NB4 (cell line): Measurements from ENCODE around the gene ARSI.

Experiments
- DNase-seq: peaks from one replicate; pipeline ENCODE4 v3.0.0; 2010; ENCODE audit warnings: low read depth
- H3K4me3 ChIP-seq: one replicate; pipeline ENCODE4 v1.5.1; 2011; ENCODE audit warnings: mild to moderate bottlenecking, low read depth, low read length, moderate library complexity
- MYC ChIP-seq: IDR thresholded peaks from 2 replicates; pipeline ENCODE4 v1.6.1; 2011; ENCODE audit warnings: low read depth, low read length
- POLR2A ChIP-seq: IDR thresholded peaks from 2 replicates; pipeline ENCODE4 v1.6.1; 2011; ENCODE audit warnings: mild to moderate bottlenecking; ENCODE audit not compliant: insufficient read length; ENCODE audit errors: extremely low read depth
- TF ChIP-seq, protein P1 (sequence below): IDR thresholded peaks from 2 replicates; pipeline ENCODE4 v1.6.1; 2011; ENCODE audit warnings: low read depth, low read length
- TF ChIP-seq, protein P2 (sequence below): IDR thresholded peaks from one replicate; pipeline ENCODE4 v1.5.1; 2012; ENCODE audit warnings: low read depth, low read length

Gene ARSI

DNA sequence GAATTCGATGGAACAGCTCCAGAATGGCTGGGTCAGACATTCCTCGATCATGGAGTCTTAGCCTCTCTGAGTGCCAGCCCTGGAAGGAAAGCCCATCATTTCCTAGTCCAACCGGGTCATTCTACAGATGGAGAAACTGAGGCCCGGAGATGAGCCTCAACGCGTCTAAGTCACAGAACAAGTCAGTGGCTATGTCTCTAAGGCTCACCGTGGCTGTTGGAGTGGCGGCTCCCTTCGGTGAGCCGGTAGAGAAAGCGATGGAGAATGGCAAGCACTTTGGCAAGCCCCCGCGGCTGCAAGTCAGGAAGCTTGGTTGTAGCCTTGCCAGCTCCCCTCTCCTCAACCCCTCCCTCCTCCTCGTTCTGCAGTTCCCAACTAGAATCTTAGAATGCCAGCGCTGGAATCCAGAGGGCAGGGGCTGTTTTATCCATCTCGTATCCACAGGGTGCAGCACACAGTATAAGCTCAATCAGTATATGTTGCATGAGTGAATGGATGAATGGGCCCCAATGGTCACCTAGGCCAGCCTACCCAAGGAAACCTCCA lies 438 bp upstream of the ARSI start:
- H3K4me3 ChIP-seq, result no peak overlapping the region
- TF ChIP-seq, protein P1, sequence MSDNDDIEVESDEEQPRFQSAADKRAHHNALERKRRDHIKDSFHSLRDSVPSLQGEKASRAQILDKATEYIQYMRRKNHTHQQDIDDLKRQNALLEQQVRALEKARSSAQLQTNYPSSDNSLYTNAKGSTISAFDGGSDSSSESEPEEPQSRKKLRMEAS, result no peak
- TF ChIP-seq, protein P2, sequence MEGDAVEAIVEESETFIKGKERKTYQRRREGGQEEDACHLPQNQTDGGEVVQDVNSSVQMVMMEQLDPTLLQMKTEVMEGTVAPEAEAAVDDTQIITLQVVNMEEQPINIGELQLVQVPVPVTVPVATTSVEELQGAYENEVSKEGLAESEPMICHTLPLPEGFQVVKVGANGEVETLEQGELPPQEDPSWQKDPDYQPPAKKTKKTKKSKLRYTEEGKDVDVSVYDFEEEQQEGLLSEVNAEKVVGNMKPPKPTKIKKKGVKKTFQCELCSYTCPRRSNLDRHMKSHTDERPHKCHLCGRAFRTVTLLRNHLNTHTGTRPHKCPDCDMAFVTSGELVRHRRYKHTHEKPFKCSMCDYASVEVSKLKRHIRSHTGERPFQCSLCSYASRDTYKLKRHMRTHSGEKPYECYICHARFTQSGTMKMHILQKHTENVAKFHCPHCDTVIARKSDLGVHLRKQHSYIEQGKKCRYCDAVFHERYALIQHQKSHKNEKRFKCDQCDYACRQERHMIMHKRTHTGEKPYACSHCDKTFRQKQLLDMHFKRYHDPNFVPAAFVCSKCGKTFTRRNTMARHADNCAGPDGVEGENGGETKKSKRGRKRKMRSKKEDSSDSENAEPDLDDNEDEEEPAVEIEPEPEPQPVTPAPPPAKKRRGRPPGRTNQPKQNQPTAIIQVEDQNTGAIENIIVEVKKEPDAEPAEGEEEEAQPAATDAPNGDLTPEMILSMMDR, result no peak
- TF ChIP-seq POLR2A, result no peak
- no peak for TF ChIP-seq MYC
- no peak for DNase-seq

DNA sequence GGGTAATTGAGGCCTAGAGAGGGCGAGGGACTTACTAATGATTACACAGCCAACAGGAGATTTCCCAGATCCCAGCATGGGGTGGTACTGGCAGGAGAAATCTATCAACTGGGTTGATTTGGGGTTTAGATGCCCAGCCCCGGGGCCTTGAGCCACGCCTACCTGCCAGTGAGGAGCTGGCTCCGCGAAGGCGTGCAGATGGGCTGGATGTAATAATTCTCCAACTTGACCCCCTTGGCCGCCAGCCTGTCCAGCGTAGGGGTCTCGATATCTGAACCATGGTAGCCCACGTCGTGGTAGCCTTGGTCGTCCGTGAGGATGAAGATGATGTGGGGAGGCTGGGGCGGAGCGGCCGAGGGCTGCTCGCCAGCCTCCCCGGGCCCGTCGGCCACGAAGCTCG lies 804 bp downstream of the ARSI start:
- DNase-seq, result no peak
- TF ChIP-seq, protein P1, result no peak
- TF ChIP-seq, protein P2, result no peak
- TF ChIP-seq MYC (no peak), POLR2A (no peak)
- no peak overlapping the region for H3K4me3 ChIP-seq

DNA sequence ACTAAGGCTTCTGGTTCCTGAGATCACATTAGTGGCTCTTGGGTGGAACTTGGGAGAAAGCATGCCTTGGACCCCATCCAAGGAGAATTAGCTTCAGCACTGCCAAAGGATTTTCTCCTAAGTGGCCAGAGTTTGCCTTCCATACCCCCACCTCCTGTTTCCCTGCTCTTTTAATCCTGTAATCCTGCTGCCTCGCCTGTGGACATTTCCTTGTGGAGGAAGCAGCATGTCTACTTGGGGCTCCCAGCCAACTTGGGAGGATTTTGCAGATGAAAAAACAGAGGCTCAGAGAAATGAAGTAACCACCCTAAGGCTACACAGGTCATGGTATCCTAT lies 1.6 kb downstream of the ARSI start:
- TF ChIP-seq POLR2A (no peak), MYC (no peak)
- TF ChIP-seq, protein P2, result no peak
- TF ChIP-seq, protein P1, result no peak
- H3K4me3 ChIP-seq, result no peak overlapping the region
- DNase-seq, result no peak

DNA sequence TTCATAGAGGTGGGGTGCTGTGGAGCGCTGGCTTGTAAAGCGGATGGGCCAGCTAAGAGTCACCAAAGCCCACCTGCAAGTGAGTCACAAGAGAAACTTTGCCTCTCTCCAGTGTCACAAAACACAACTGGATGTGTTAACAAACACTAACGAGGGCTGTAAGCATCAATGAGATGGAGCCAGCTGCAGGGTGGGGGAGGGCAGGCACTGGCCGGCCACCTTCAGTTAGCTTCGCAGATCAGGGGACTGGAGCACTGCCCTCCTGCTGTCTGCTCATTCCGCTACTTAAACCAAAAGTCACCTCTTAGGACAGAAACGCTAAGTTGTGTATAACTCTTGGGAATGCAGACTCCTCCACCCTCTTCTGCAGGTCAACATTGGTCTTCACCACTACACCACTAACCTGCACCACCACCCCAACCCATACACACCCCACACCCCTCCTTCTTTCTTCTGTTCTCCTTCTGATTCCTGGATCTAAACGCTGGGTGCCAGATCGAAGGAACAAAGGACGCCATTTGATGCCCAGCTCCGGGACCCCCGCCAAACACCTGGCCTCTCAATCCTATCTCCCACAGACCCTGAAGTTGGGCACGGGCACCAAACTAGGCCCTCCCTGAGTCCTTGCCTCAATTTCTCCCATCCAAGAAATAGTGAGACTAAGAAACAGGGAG lies 2.1 kb downstream of the ARSI start:
- H3K4me3 ChIP-seq, result no peak overlapping the region
- no peak for DNase-seq
- TF ChIP-seq, protein P2, result no peak
- TF ChIP-seq MYC, result no peak
- TF ChIP-seq, protein P1, result no peak
- TF ChIP-seq POLR2A, result no peak

DNA sequence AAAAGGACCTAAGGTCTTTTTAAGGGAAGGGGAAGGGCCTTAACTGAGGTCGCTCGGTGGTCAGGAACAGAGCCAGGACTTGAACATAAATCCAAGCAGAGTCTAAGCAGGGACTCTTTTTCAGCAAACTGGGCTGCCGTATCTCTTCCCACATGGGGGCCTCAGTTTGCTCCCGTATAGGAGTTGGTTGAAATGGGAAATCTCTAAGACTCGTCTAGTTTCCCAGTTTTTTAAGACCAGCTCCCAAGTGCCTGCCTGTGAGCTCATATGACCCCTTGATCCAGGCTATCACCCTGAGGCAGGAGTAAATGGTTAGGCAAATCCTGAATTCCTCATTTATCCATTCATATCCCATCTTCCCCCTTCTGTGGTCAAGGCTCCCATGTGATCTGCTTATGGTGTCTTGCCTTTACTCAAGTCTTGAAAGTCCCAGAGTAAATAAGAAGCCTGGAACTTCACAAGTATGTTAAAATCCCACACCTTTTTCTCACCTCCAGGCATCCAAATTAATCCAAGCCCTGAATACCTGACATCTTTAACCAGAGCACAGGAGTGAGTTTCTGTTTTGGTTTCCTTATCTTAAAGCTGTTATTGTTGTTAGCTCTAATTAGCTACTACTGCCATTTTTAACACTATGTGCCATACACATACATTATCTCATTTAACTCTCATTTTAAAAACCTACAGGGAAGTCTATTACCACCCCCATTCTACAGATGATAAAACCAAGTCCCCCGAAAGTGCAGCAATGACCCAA lies 3.0 kb downstream of the ARSI start:
- TF ChIP-seq, protein P1, result no peak
- DNase-seq, result no peak
- no peak overlapping the region for H3K4me3 ChIP-seq

DNA sequence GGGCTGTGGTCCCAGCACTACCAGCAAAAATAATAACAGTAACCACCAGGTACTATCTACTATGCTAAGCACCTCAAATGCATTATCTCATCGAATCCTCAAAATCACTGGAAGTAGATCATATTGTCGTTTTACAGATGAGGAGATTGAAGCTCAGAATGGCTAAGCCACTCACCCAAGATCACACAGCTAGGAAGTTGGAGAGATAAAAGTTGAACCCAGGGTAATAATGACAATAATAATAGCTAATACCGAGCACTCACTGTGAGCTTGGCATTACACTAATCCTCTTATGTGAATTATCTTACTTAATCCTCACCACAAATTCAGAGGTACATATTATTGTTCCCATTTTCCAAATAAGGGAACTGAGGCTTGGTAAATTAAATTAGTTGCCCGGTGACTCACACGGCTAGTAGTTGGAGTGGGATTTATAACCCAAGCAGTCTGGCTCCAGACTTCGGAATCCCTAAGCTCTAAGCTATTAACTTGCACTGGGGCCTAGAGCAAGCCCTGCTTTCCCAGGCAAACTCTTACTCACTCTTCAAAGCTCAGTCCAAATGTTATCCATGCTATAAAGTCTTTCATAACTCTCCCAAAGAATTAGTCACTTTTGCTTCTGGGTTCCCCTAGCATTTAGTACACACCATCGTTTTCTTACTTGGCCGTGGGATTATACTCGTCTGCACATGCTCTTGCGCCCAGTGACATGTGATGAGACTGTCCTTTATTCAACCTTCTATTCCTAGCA lies 3.8 kb downstream of the ARSI start:
- TF ChIP-seq, protein P2, result no peak
- TF ChIP-seq, protein P1, result no peak
- TF ChIP-seq POLR2A, result no peak
- no peak for TF ChIP-seq MYC
- no peak for DNase-seq
- H3K4me3 ChIP-seq, result no peak overlapping the region
